Kidney epithelial cell (primary cell): ENCODE data around the gene MEGF6. TPM values are rescaled to one million over a fixed set of nuclear protein-coding genes. Genes with fewer than 3 reads are reported as not detected.

Experiments
- DNase-seq: peaks from one replicate; pipeline ENCODE4 v3.0.0-alpha.2; 2010; ENCODE audit warnings: low read depth
- H3K27me3 ChIP-seq: 2 replicates; pipeline ENCODE4 v1.6.0; 2011; ENCODE audit warnings: low read length; ENCODE audit not compliant: control insufficient read depth, insufficient read depth
- H3K36me3 ChIP-seq: 2 replicates; pipeline ENCODE4 v1.5.1; 2011; ENCODE audit warnings: low read length; ENCODE audit not compliant: control insufficient read depth, insufficient read depth
- H3K4me3 ChIP-seq: 2 replicates; pipeline ENCODE4 v1.5.1; 2011; ENCODE audit warnings: low read depth, mild to moderate bottlenecking, control low read depth, low read length
- CTCF ChIP-seq: IDR thresholded peaks from 2 replicates; pipeline ENCODE4 v1.5.1; 2011; ENCODE audit warnings: mild to moderate bottlenecking, moderate library complexity, low read length, control low read depth, inconsistent platforms; ENCODE audit not compliant: insufficient read depth, poor library complexity, severe bottlenecking
- total RNA-seq: library from RNA; depleted of rRNA; stranded (reverse); fragments of >200 nt; gene quantifications from 2 replicates; pipeline ENCODE4 v1.2.3, GENCODE V29; 2015

MEGF6 gene
- total RNA-seq, 1 donor from 2014 or later = 13.1 TPM

- no peak for DNase-seq
- Histone ChIP-seq H3K27me3 (peaks cover 28% of the 10 kb centered on the region), H3K36me3 (no peaks in the 10 kb centered on the region), H3K4me3 (no peak overlapping the region)
- TF ChIP-seq CTCF = no peak
Observed at GRCh38 chr1:3441880-3442279, 169.4 kb downstream of the MEGF6 start.

GRCh38 chr1:3441410-3441847, 169.9 kb downstream of the MEGF6 start:
- H3K27me3 ChIP-seq = peaks cover 29% of the 10 kb centered on the region
- no peak for TF ChIP-seq CTCF
- no peaks in the 10 kb centered on the region for H3K36me3 ChIP-seq
- H3K4me3 ChIP-seq = no peak overlapping the region
- no peak for DNase-seq

- TF ChIP-seq CTCF = no peak
- no peak overlapping the region for H3K4me3 ChIP-seq
- peaks cover 30% of the 10 kb centered on the region for H3K27me3 ChIP-seq
- DNase-seq = no peak
- no peaks in the 10 kb centered on the region for H3K36me3 ChIP-seq
Observed at GRCh38 chr1:3440711-3441409, 170.4 kb downstream of the MEGF6 start.

GRCh38 chr1:3440300-3440681, 171.0 kb downstream of the MEGF6 start:
- Histone ChIP-seq H3K4me3 (no peak overlapping the region), H3K36me3 (no peaks in the 10 kb centered on the region), H3K27me3 (peaks cover 34% of the 10 kb centered on the region)
- TF ChIP-seq CTCF = no peak
- DNase-seq = no peak

Other genes with a start within 250 kb of the MEGF6 start
- 31.5 and 33.0 TPM in 2 replicates for gene ARHGEF16, start 156.8 kb downstream of the MEGF6 start, total RNA-seq
- 40.8 and 41.7 TPM in 2 replicates for gene TPRG1L, start 13.5 kb upstream of the MEGF6 start, total RNA-seq
- gene WRAP73, start 38.6 kb upstream of the MEGF6 start, total RNA-seq = 33.9 and 35.2 TPM in 2 replicates
- 0.04 and 0.07 TPM in 2 replicates for gene TP73, start 41.0 kb upstream of the MEGF6 start, total RNA-seq
- not detected in 2 replicates for gene CCDC27, start 140.9 kb upstream of the MEGF6 start, total RNA-seq
- not detected in 2 replicates for gene SMIM1, start 161.2 kb upstream of the MEGF6 start, total RNA-seq
- 49.5 and 55.9 TPM in 2 replicates for gene LRRC47, start 185.0 kb upstream of the MEGF6 start, total RNA-seq
- gene CEP104, start 245.7 kb upstream of the MEGF6 start, total RNA-seq = 34.4 and 47.3 TPM in 2 replicates
- gene DFFB, start 246.0 kb upstream of the MEGF6 start, total RNA-seq = 4.7 and 6.0 TPM in 2 replicates